ENCODE results near the gene TTYH1. TPM values are rescaled to one million over a fixed set of nuclear protein-coding genes. Genes with fewer than 3 reads are reported as not detected.

Gene TTYH1
- total and polyA plus RNA-seq, 2 of the 8 experiments (the other 6 are each of a cell fraction or from before 2014, with no cell fraction given) = 26.7 to 46.5 TPM

GRCh38 chr19:54478677-54479266, 63.5 kb downstream of the TTYH1 start (continued):
- TF ChIP-seq CHD7 (IDR thresholded peaks at IDR 0.05; ENCODE audit: insufficient replicate concordance, low read length) (no peak), HDAC6 (IDR thresholded peaks at IDR 0.05; ENCODE audit: low read depth, low read length) (no peak), RAD21 (IDR thresholded peaks at IDR 0.05 in 1 of 2, conservative IDR thresholded peaks at IDR 0.05 in 1 of 2; ENCODE audit: low read depth in 2 of 2, low read length in 2 of 2) (peak; percentile 77), SIN3A (conservative IDR thresholded peaks at IDR 0.05 in 1 of 2, IDR thresholded peaks at IDR 0.05 in 1 of 2; ENCODE audit: low read depth in 1 of 2, low read length in 2 of 2) (0 out of 4 replicates have a peak, but pooled peaks of 1 of the 2 experiments have one; percentile 53), CTCF (IDR thresholded peaks at IDR 0.05; ENCODE audit: control extremely low read depth in 1 of 3, insufficient read depth in 1 of 3, low read depth in 1 of 3, low read length in 3 of 3) (peak; percentile 30 to 76 (median 67))

Measured in H1 (cell line).